HG02981 (cell line): ENCODE data around the gene CRB2.
A peak's percentile ranks its signal among the peaks of the same experiment; 100 is the strongest.
"Not testable (repeated sequence)": the region's sequence is repeated elsewhere in the genome, so short reads cannot be mapped to it uniquely, and the experiment has no call there.

ENCODE experiments used
- ATAC-seq: cut with Tn5 transposase; IDR thresholded peaks from one replicate; pipeline ENCODE4 v1.9.1; 2021; ENCODE audit warnings: mild to moderate bottlenecking, moderate library complexity; ENCODE audit not compliant: unreplicated experiment

The CRB2 gene

GRCh38 chr9:123327697-123328100 lies 28.3 kb upstream of the CRB2 start:
- no peak for ATAC-seq

GRCh38 chr9:123329329-123329955 lies 26.6 kb upstream of the CRB2 start:
- no peak for ATAC-seq

- no peak for ATAC-seq
These were observed 24.5 kb upstream of the CRB2 start for GRCh38 chr9:123331346-123332060.

DNA sequence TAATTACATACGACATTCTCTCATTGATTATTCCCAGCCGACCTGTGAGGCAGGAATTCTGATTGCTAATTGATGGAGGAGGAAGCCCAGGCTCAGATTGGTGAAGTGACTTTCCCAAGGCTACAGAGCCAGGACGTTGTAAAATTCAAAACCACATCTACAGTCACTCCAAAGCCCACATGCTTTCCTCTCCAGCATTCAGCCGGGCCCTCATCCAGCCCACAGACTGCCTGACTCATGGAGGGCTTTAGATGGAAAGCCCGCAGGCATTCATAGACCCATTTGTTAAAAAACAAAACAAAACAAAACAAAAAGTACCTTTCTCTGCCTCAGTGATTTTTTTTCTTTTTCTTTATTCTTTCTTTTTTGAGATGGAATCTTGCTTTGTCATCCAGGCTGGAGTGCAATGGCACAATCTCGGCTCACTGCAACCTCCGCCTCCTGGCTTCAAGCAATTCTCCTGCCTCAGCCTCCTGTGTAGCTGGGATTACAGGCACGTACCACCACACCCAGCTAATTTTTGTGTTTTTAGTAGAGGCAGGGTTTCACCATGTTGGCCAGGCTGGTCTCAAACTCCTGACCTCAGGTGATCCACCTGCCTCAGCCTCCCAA lies 22.8 kb upstream of the CRB2 start:
- ATAC-seq = not testable (repeated sequence)

DNA sequence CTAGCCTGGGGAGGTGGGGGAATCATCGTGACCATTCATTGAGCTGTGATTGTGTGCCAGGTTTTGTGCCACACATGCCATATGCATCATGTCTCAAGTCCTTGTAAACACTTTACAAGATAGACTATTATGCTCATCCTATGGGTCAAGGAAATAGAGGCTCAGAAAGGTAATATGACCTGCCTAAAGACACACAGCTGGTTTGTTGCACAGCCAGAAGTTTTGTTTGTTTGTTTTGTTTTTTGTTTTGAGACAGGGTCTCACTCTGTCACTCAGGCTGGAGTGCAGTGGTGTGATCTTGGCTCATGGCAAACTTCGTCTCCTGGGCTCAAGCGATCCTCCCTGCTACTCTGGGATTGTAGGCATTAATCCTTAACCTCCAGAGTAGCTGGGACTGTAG lies 21.4 kb upstream of the CRB2 start:
- ATAC-seq = no peak

GRCh38 chr9:123335193-123335985 lies 20.6 kb upstream of the CRB2 start:
- ATAC-seq = no peak

- no peak for ATAC-seq
These were observed 20.0 kb upstream of the CRB2 start for GRCh38 chr9:123335986-123336329.

- no peak for ATAC-seq
These were observed 19.5 kb upstream of the CRB2 start for GRCh38 chr9:123336449-123336848.

DNA sequence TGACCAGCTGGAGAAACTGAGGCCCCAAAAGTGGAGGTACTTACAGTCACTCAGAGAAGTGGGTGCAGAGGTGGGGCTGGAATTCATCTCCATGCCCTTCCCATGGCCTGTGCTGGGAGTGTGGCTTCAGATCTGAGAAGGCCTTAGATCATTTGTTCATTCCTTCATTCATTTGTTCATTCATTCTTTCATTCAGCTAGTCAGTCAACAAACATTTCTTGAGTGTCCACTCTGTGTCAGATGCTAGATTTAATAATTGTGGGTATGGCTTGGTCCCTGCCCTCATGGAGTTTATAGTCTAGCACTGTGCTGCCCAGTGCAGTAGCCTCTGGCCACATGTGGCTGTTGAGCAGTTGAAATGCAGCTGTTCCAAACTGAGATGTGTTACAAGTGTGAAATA lies 19.0 kb upstream of the CRB2 start:
- ATAC-seq = no peak

GRCh38 chr9:123337971-123338370 lies 18.0 kb upstream of the CRB2 start:
- no peak for ATAC-seq

- ATAC-seq = peak; percentile 65
These were observed 17.0 kb upstream of the CRB2 start for GRCh38 chr9:123338710-123339665.

DNA sequence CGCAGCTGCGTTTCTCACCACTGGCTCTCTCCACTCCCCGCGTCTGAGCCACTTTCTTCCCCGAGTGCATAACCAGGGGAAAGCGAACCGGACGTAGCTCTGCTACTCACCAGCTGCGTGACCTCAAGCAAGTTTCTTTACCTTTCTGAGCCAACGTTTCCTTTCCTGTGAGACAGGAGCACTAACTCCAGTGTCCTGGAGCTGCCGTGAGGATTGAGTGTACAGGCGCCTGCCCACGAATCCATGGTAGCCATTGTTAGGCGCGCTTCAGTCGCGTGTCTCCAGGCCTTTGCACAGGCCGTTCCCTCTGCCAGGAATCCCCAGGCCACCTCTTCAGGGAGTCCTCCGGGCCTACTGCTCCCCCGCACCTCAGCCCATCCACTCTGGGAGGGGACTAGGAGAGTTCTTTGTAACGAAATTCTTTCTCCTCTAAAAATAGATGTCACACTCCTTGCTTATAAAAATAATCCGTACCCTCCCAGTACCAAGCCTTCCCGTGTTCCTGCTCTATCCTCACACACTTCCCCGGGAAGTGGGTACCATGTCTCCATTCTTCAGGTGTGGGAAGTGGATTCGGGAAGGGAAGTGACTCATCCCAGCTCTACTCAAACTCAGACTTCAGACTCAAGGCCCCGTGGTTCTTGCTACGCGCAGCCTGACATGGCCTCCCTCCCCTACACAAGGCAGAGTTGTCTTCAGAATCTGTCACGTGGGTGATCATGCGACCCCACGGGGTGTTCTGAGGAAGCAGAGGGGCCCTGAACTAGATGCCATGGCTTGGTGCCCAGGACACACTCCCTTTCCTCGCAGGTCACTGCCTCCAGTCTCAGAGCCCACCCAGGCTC lies 16.1 kb upstream of the CRB2 start:
- peak; percentile 44 for ATAC-seq

DNA sequence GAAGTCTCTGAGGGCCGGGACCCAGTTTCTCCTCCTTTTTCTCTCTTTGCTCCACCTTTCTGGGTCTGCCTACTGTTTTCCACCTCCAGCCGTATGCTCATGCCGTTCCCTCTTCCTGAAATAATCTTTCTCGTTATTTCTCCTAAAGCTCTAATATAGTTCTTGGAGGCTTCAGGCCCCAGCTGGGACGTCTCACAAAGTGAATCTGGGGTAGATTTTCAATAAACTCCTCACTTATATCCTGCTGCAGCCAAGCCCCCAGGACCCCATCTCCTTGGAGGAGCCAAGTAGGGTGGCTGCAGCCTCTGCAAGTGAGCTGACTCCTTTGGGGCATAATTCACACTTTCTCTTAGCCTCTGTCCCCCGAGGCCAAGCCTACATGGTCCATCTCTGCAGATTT lies 14.2 kb upstream of the CRB2 start:
- no peak for ATAC-seq

- ATAC-seq = no peak
These were observed 13.8 kb upstream of the CRB2 start for GRCh38 chr9:123342247-123342646.

- peak; percentile 21 for ATAC-seq
These were observed 12.4 kb upstream of the CRB2 start for GRCh38 chr9:123343443-123344191.

DNA sequence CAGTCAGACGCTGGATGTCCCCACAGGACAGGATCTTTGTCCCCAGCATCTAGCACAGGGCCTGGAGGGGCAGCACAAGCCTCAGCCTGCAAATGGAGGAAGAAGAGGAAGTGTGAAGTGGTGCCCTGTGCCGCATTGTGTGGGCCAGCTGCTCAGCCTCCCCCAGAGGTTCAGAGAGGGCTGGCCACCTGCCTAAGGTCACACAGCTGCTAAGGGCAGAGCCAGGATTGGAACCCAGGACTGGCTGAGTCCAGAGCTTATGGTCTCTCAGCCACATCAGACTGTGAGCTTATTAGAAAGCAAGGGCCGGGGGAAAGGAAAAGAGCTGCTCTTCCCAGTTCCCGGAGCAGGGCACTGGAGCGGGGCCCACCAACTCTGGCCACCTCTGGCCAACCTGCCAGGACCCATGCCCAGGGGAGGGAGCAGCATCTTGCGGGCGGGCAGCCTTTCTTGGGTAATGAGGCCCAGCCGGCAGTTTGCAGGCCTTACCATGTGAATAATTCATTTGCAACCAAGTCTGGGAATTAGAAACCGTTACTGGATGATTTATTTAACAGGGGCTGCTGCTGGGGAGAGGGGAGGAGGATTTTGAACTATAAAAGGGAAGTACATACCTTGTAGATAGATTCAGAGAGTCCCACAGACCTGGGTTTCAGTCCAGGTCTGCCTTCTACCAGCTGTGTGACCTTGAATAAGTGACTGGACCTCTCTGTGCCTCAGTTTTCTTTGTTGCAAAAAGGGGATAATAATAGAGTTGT lies 11.6 kb upstream of the CRB2 start:
- ATAC-seq = no peak

GRCh38 chr9:123345567-123345955 lies 10.4 kb upstream of the CRB2 start:
- ATAC-seq = no peak

GRCh38 chr9:123346026-123346425 lies 10.0 kb upstream of the CRB2 start:
- no peak for ATAC-seq
